K562 (cell line): ENCODE results near the gene ACOT2. TPM values are rescaled to one million over a fixed set of nuclear protein-coding genes. Genes with fewer than 3 reads are reported as not detected.

Experiments
- ATAC-seq: fragments of 200-7000 bp; cut with Tn5 transposase; 3 replicates; pipeline ENCODE4 v1.9.1; 2020; ENCODE audit warnings: moderate library complexity
- BruUV-seq: library from RNA; stranded (reverse); fragments of 400-500 nt; replicated peaks from 2 replicates; lab custom pipeline; 2021; lab: Mats Ljungman, UMichigan
- CTCF ChIA-PET: fragments of 300-600 bp; formaldehyde crosslinking; extraction: SDS; loops from one replicate; lab custom pipeline; 2021; ENCODE audit warnings: low intra/inter-chr PET ratio; lab: Yijun Ruan, JAX
- POLR2A ChIA-PET: fragments of 300-600, 350-650 bp; sonication (Branson Sonifier 250); formaldehyde crosslinking; extraction: SDS; loops from one replicate; lab custom pipeline; 2021; ENCODE audit warnings: antibody characterized with exemption, inconsistent platforms; lab: Yijun Ruan, JAX
- DNase-seq, 4 experiments: peaks; one replicate each; pipeline versions ENCODE4 v3.0.0 to v3.0.0-alpha.2; 2011 to 2018; ENCODE audit warnings: low spot score in 3 of 4, mixed read lengths in 3 of 4; ENCODE audit errors: extremely low read depth in 1 of 4
- FAIRE-seq: peaks from 2 replicates; lab custom pipeline; 2011; peaks lifted over from hg19 to GRCh38; lab: Jason Lieb, UNC
- H2AFZ ChIP-seq: 2 replicates; pipeline ENCODE4 v1.6.0; 2011; ENCODE audit warnings: low read depth, low read length, control low read depth, inconsistent platforms
- H3K27ac ChIP-seq: fragments of 200-600 bp; 3 replicates; pipeline ENCODE4 v1.8.0; 2011; ENCODE audit warnings: low read depth, mild to moderate bottlenecking, control low read depth, inconsistent platforms, low read length, moderate library complexity, mixed read lengths; ENCODE audit errors: extremely low read depth
- H3K27me3 ChIP-seq, 2 experiments: fragments of 300-600 bp in 1 of 2; 2 replicates in 1 of 2; 3 replicates in 1 of 2; pipeline versions ENCODE4 v1.6.0 to v1.8.0; 2011; ENCODE audit warnings: inconsistent platforms in 2 of 2, low read length in 2 of 2, mild to moderate bottlenecking in 1 of 2, mixed read lengths in 1 of 2, moderate library complexity in 1 of 2; ENCODE audit not compliant: control insufficient read depth in 2 of 2, insufficient read depth in 2 of 2
- H3K36me3 ChIP-seq: fragments of 300-600 bp; 3 replicates; pipeline ENCODE4 v1.8.0; 2011; ENCODE audit warnings: mild to moderate bottlenecking, low read length, inconsistent platforms; ENCODE audit not compliant: control insufficient read depth, insufficient read depth
- H3K4me1 ChIP-seq, 2 experiments: fragments of 200-600 bp in 1 of 2; replicated peaks in 1 of 2; 2 replicates in 1 of 2; 3 replicates in 1 of 2; pipeline versions ENCODE4 v1.5.1 to v1.8.0; 2011; ENCODE audit warnings: inconsistent platforms in 2 of 2, low read length in 2 of 2, mild to moderate bottlenecking in 1 of 2, mixed read lengths in 1 of 2, moderate library complexity in 1 of 2; ENCODE audit not compliant: control insufficient read depth in 2 of 2, insufficient read depth in 2 of 2
- H3K4me2 ChIP-seq: 2 replicates; pipeline ENCODE4 v1.6.1; 2011; ENCODE audit warnings: low read length, control low read depth, inconsistent platforms, mixed read lengths; ENCODE audit not compliant: insufficient read depth
- H3K4me3 ChIP-seq: fragments of 200-600 bp; sonication (generic), shearing (Covaris generic); 2 replicates; pipeline ENCODE4 v1.5.1; 2016; ENCODE audit warnings: control low read depth, inconsistent platforms
- H3K79me2 ChIP-seq: fragments of 200-600 bp; 3 replicates; pipeline ENCODE4 v1.8.0; 2011; ENCODE audit warnings: low read length, inconsistent platforms; ENCODE audit not compliant: control insufficient read depth, insufficient read depth
- H3K9ac ChIP-seq, 2 experiments: 2 replicates each; pipeline versions ENCODE4 v1.6.0 to v1.6.1; 2011; ENCODE audit warnings: low read depth in 2 of 2, low read length in 2 of 2, control low read depth in 1 of 2, inconsistent platforms in 1 of 2, mild to moderate bottlenecking in 1 of 2, mixed read lengths in 1 of 2; ENCODE audit not compliant: insufficient read depth in 1 of 2
- H3K9me1 ChIP-seq: one replicate; pipeline ENCODE4 v1.6.0; 2011; ENCODE audit warnings: inconsistent platforms, mild to moderate bottlenecking, low read length, moderate library complexity; ENCODE audit not compliant: control insufficient read depth, insufficient read depth
- H3K9me3 ChIP-seq: replicated peaks from 2 replicates; pipeline ENCODE4 v1.5.1; 2011; ENCODE audit warnings: low read depth, low read length, inconsistent platforms; ENCODE audit not compliant: control insufficient read depth, insufficient read depth
- H4K20me1 ChIP-seq: replicated peaks from 2 replicates; pipeline ENCODE4 v1.6.1; 2011; ENCODE audit warnings: low read length, inconsistent platforms, mixed read lengths; ENCODE audit not compliant: control insufficient read depth, insufficient read depth
- ETV6 ChIP-seq, 3 experiments: fragments of 150-350 bp in 1 of 3; sonication (generic) in 1 of 3; formaldehyde crosslinking in 1 of 3; IDR thresholded peaks; 2 replicates each; pipeline versions ENCODE4 v1.6.1 to v1.8.0; 2014 to 2022; ENCODE audit warnings: borderline replicate concordance in 2 of 3, low read depth in 2 of 3, antibody characterized with exemption in 1 of 3, low read length in 1 of 3, mild to moderate bottlenecking in 1 of 3, missing genetic modification reagents in 1 of 3
- FOS ChIP-seq: IDR thresholded peaks from 3 replicates; pipeline ENCODE4 v1.6.1; 2011; ENCODE audit not compliant: insufficient read length; ENCODE audit errors: extremely low read depth
- MNT ChIP-seq, 2 experiments: fragments of 450-650 bp; conservative IDR thresholded peaks; 2 replicates each; pipeline ENCODE4 v1.6.1; 2017; ENCODE audit warnings: mild to moderate bottlenecking in 2 of 2, moderate library complexity in 2 of 2
- PHTF2 ChIP-seq: fragments of 250-450 bp; sonication (Bioruptor Pico); IDR thresholded peaks from 2 replicates; pipeline ENCODE4 v1.5.0; 2021; ENCODE audit warnings: mild to moderate bottlenecking
- WGBS: fragments of 100-300 bp; shearing (Covaris generic); methylation state at CpG from one replicate; pipeline ENCODE4 v1.1.6; 2016; ENCODE audit warnings: low coverage, mixed read lengths; ENCODE audit not compliant: insufficient coverage; ENCODE audit errors: missing lambda C conversion rate; 5-methylcytosine and 5-hydroxymethylcytosine counted together
- in situ Hi-C: fragments of 300-500 bp; cut with MboI; formaldehyde crosslinking; loops from 4 replicates; pipeline ENCODE4 v1.15.0; 2018; ENCODE audit warnings: inconsistent platforms, mixed read lengths
- intact Hi-C: fragments of 100-400 bp; cut with micrococcal nuclease; formaldehyde crosslinking; loops from 2 replicates; pipeline ENCODE4 v1.14.2; 2022
- polyA plus RNA-seq, 8 experiments: library from polyadenylated mRNA; depleted of rRNA in 4 of 8; stranded (reverse) in 5 of 8; unstranded in 3 of 8; fragments of >200 nt; fragmentation: Nextera tagmentation in 2 of 8; fragmentation: Illumina TruSeq in 1 of 8; extraction: Ambion mirVana in 2 of 8; extraction: Trizol in 1 of 8; gene quantifications; 2 replicates each; pipeline versions ENCODE4 v1.2.1 to v1.2.3, GENCODE V29; 2011 to 2014; ENCODE audit warnings: inconsistent platforms in 1 of 8, missing spikeins in 1 of 8
- total RNA-seq, 7 experiments: library from RNA; depleted of rRNA in 6 of 7; stranded (reverse); fragments of >200 nt in 6 of 7; fragmentation: Illumina TruSeq in 2 of 7; extraction: Trizol in 2 of 7; gene quantifications; 2 replicates each; pipeline versions ENCODE4 v1.2.1 to v1.2.3, GENCODE V29; 2011 to 2021; ENCODE audit warnings: low replicate concordance in 1 of 7

The ACOT2 gene
- total and polyA plus RNA-seq, 9 of the 15 experiments (the other 6 are each of a cell fraction or from before 2014, with no cell fraction given): 0.04 to 0.15 (median 0.04) TPM; not detected in 6

- DNase-seq: no peak
- Histone ChIP-seq H3K27me3 (no peaks in the 10 kb centered on the region), H3K9me1 (no peaks in the 10 kb centered on the region), H3K27ac (no peak overlapping the region), H3K9me3 (no peaks in the 10 kb centered on the region), H3K4me3 (no peak overlapping the region), H3K4me2 (no peak overlapping the region), H3K4me1 (no peaks in the 10 kb centered on the region), H4K20me1 (no peaks in the 10 kb centered on the region), H2AFZ (no peak overlapping the region), H3K9ac (no peak overlapping the region), H3K36me3 (no peaks in the 10 kb centered on the region), H3K79me2 (no peaks in the 10 kb centered on the region)
- no peak for FAIRE-seq
- ChIA-PET CTCF (no interaction called here), POLR2A (no interaction called here)
- BruUV-seq: no TSS peak
- no peak for TF ChIP-seq FOS
- TF ChIP-seq ETV6 (IDR thresholded peaks at IDR 0.05; ENCODE audit: borderline replicate concordance in 1 of 2, low read depth in 2 of 2, low read length in 1 of 2): no peak
- TF ChIP-seq ETV6 (CRISPR knock-in tag; IDR thresholded peaks at IDR 0.05; ENCODE audit: borderline replicate concordance): no peak
- TF ChIP-seq PHTF2 (CRISPR knock-in tag): no peak
- TF ChIP-seq MNT (conservative IDR thresholded peaks at IDR 0.05): no peak
- intact Hi-C loops (no loop called here), in situ Hi-C loops (no loop called here)
- ATAC-seq: no peak
- WGBS: 45% methylated on average over 10 of the region's 10 CpGs
Observed at GRCh38 chr14:73620268-73620667, 51.3 kb downstream of the ACOT2 start.
